Activated CD4-positive, alpha-beta T cell treated with anti-CD3 and anti-CD28 coated beads, Interleukin-2, Interleukin-6, amounts not matched to agents 100 ng/mL and 50 ng/mL, durations not matched to agents 16 hours and 8 hours (primary cell): Measurements from ENCODE around the gene MAPT.
"Not testable (repeated sequence)": the region's sequence is repeated elsewhere in the genome, so short reads cannot be mapped to it uniquely, and the experiment has no call there.

Experiments used
- DNase-seq: peaks from one replicate; pipeline ENCODE4 v3.0.0-alpha.2; 2020

The MAPT gene

DNA sequence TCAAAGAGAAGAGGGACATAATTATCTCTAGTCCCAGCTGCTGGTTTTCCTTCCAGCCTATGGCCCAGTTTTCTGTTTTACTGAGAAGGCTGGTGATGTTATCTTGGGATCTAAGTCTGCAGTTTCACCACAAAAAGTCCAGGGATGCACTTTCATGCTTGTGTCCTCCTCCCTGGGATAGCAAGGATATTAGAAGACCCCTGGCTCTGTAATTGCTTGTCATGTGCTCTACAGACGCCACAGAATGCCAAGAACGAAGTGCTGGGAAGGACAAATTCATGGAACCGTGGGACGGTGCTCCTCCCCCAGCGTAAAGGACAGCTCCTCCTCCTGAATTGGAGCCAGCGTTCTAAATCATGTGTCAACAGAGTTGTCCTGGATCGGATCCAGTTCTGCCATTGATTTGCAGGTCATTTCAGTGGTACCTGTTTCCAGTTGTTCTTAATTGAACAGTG, 8.6 kb downstream of the MAPT start:
- DNase-seq = no peak

DNA sequence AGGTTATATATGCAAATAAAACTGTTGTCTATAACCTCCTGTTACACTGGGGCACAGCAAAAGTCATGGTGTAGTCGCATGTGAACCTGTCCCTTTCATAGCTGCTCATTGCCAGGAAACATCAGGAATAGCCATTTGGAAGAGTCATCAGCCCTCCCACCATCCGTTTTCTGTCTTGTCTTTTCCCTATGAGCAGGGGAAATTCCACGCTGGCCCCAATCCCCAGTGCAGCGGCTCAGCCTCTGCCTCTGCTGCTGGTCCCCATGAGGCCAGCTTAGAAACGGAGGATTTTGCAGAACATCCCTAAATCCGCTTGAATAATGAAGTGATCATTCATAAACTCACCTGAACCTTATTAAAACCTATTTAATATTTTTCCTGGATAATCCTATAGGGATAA, 10.5 kb downstream of the MAPT start:
- DNase-seq = no peak

DNA sequence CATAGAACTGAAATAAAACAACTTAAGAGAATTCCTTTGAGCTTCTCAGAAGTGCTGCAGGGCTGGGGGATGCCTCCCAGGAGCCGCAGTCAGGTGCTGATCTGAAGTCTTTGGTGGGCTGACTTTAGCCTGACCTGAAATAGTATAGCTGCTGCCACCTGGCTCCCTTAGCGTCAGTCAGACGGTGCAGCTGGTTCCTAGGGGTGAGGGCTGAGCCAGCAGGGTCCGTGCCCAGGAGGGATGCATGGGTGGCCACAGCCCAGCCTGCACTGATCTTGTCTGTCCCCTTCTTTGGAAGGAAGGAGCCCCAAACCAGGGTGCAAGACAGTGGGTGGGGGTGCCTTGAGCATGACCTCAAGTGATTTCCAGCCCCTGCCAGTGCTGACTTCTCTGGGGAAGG, 11.5 kb downstream of the MAPT start:
- no peak for DNase-seq

- no peak for DNase-seq
Observed at GRCh38 chr17:45906237-45906636, 11.9 kb downstream of the MAPT start.

DNA sequence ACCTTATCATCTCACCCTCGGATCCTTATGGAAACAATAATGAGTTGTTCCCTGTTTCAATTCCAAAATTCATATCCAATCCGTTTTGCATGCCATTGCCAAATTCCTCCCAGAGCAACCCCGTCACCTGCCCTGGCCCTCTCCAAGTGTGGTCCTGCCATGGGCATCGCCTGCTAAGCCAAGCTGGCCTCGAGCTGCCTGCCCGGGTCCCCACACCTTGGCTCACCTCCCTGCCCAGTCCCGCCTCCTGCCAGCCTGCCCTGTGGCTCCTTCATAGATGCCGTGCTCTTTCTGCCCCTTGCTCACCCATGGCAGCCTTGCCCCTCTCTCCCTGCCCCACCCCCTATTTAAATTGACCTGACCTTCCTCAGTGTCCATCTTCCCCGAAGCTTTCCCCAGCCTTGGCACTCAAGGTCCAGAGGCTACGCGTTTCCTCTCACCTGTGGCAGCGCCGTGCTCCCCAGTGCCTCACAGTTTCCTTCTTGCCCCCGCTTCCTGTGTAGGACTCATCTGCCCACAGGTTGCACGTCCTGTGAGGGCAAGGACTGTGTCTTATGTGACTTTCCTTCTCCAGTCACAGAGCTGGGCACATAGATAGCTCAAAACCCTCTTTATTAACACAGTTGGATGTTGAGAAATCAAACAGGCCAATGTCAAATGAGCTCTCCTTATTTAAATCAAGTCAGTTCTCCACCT, 12.7 kb downstream of the MAPT start:
- peak; percentile 23 for DNase-seq

- no peak for DNase-seq
Observed at GRCh38 chr17:45907750-45908395, 13.5 kb downstream of the MAPT start.

DNA sequence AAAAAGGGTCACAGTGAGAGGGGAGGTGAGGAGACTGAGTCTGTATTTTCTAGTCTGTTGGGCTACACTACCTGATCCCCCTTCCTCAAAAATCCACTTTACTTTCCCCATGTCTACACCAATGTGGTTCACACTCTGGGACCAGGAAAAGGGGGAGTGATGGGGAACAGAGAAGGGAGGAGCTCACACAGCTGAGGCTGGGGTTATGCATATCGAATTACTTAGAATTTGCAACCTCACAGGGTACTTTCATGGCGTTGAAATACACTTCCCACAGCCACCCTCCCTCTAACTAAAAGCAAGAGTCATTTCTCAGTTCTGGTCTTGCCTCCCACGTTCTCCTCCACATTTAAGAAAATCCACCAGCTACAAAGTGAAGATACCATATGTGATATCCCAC, 14.1 kb downstream of the MAPT start:
- no peak for DNase-seq

GRCh38 chr17:45908935-45909334, 14.6 kb downstream of the MAPT start:
- no peak for DNase-seq

- no peak for DNase-seq
Observed at GRCh38 chr17:45910667-45911066, 16.3 kb downstream of the MAPT start.

- no peak for DNase-seq
Observed at GRCh38 chr17:45912319-45912718, 18.0 kb downstream of the MAPT start.

DNA sequence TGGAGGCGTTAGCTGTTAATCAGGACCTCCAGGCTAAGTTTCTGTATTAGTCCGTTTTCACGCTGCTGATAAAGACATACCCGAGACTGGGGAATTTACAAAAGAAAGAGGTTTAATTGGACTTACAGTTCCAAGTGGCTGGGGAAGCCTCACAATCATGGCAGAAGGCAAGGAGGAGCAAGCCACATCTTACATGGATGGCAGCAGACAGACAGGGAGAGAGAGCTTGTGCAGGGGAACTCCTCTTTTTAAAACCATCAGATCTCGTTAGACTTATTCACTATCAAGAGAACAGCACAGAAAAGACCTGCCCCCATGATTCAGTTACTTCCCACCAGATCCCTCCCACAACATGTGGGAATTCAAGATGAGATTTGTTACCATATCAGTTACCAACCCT, 18.7 kb downstream of the MAPT start:
- not testable (repeated sequence) for DNase-seq

DNA sequence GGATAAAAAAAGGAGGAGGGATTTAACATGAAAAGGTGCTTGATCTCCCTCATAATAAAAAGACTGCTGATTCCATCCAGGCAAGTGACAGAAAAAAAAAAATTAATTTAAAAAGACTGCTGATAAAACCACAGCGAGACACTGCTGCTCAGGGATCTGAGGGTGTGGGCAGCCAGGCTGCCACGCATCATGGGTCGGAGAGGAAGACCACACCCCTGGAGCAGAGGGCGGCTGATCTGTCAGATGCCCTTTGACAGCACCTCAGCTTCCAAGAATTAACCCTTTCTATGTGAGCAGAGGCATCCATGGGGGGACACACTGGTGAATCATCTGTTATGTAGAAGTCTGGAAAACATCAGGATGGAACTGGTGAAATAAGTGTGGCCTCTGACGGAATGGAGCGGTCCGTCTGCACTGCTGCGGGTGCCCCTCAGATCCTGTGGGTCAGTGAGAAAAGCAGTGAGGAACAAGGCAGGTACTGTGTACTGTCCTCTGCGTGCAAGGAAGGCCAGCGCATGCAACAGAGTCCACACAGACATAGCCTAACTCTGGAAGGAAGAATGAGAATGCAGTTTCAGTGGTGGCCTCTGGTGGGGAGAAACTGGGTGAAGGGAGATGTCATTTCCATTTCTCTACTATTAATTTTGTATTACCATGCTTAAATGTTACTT, 19.8 kb downstream of the MAPT start:
- DNase-seq = no peak

DNA sequence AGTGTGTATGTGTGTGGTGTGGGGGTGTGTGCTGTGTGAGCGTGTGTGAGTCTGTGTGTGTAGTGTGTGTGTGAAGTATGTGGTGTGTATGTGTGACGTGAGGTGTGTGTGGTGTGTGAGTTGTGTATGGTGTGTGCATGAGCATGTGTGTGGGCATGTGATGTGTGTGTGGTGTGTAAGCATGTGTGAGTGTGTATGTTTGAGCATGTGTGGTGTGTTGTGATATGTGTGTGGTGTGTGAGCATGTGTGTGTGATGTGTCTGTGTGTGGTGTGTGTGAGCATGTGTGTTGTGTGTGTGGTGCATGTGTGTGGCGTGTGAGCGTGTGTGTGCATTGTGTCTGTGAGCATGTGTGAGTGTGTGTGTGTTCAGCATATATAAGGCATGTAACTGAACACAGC, 20.9 kb downstream of the MAPT start:
- DNase-seq = no peak

GRCh38 chr17:45917081-45917480, 22.7 kb downstream of the MAPT start:
- DNase-seq = no peak

GRCh38 chr17:45918241-45918745, 23.9 kb downstream of the MAPT start:
- DNase-seq = no peak

GRCh38 chr17:45919136-45919535, 24.8 kb downstream of the MAPT start:
- DNase-seq = no peak

DNA sequence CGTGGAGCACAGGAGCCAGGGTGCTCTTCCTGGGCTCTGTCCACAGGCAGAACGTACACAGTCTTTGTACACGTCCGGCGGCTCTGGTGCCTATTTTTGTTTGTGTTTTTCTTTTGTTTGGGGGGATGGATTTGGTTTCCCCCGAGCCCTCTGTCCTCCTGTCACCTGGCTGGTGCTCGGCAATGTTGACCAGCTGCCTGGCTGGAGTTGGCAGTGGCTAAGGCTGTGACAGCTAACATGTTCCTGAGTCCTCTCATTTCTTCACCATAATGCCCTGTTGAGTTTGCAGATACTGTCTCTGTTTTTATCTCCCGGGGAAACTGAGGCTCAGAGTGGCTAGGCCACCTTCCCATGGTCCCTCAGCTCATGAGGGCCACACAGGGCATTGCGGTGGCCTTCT, 25.7 kb downstream of the MAPT start:
- DNase-seq = no peak

GRCh38 chr17:45923511-45924268, 29.3 kb downstream of the MAPT start:
- DNase-seq = no peak

- no peak for DNase-seq
Observed at GRCh38 chr17:45924332-45924820, 30.0 kb downstream of the MAPT start.

- no peak for DNase-seq
Observed at GRCh38 chr17:45925311-45925710, 31.0 kb downstream of the MAPT start.

DNA sequence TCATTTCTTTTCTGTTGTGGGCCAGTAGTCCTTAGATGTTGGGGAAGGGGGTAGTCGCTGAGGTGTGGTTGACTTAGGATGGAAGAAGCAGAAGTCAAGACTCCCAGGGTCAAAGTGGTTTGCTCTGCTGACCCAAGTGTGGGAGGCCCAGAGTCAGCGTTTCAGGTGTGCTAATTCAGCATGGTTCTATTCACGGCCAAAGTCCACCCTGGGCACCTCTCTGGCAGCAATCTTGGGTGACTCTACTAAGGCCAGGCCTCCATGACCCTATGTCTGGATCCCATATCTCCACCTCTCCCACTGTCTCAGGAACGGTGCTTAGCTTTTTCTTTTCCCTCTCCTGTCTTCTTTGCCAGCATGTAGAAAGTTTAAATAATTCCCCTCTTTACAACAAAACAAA, 32.9 kb downstream of the MAPT start:
- DNase-seq = no peak

DNA sequence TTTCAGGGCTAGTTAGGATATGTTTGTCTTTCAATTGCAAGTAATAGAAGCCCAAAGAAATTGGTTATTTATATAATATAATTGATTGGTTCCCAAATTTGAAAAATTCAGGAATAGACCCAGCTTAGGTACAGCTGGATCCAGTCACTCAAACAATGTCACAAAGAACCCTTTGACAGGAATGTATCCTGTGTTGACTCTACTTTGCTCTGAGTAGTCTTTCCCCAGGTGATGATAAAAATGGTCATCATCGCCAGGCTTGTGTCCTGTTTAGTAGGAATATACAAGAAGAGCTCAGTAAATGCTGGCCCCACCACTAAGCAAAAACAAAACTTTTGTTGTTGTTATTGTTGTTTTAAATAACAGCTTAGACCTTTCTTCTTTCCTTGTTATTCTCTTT, 35.0 kb downstream of the MAPT start:
- DNase-seq = no peak

GRCh38 chr17:45930420-45930951, 36.1 kb downstream of the MAPT start:
- DNase-seq = no peak
